Activated T-helper 1 cell treated with anti-CD3 and anti-CD28 coated beads, Interleukin-12 subunit alpha, Interleukin-12 subunit beta, Interleukin-2, Interleukin-4 antibody, amounts not matched to agents 30 ng/mL and 10 ng/mL and 1 ng/mL, durations not matched to agents 14 hours and 24 hours and 36 hours (primary cell): ENCODE data around the gene ZAP70. TPM values are rescaled to one million over a fixed set of nuclear protein-coding genes. Genes with fewer than 3 reads are reported as not detected.

Source experiments
- DNase-seq: peaks from one replicate; pipeline ENCODE4 v3.0.0; 2021; ENCODE audit warnings: low spot score
- H3K27ac Mint-ChIP-seq: one replicate; pipeline ENCODE4 v1.8.0; 2021; ENCODE audit warnings: mild to moderate bottlenecking, mixed read lengths
- H3K27me3 Mint-ChIP-seq: one replicate; pipeline ENCODE4 v1.8.0; 2022; ENCODE audit warnings: mild to moderate bottlenecking, moderate library complexity, mixed read lengths; ENCODE audit not compliant: insufficient read depth
- H3K36me3 Mint-ChIP-seq: one replicate; pipeline ENCODE4 v1.8.0; 2021; ENCODE audit warnings: low read depth, mixed read lengths
- H3K4me1 Mint-ChIP-seq: one replicate; pipeline ENCODE4 v1.8.0; 2021; ENCODE audit warnings: low read depth, mixed read lengths
- H3K4me3 Mint-ChIP-seq: one replicate; pipeline ENCODE4 v1.8.0; 2021; ENCODE audit warnings: mild to moderate bottlenecking, moderate library complexity, mixed read lengths
- H3K9me3 Mint-ChIP-seq: one replicate; pipeline ENCODE4 v1.8.0; 2021; ENCODE audit warnings: mixed read lengths
- intact Hi-C: fragments of 100-400 bp; cut with micrococcal nuclease; formaldehyde crosslinking; loops from one replicate; pipeline ENCODE4 v1.15.1; 2024
- total RNA-seq: library from RNA; stranded (reverse); gene quantifications from 2 replicates; pipeline ENCODE4 v1.2.3, GENCODE V29; 2022

ZAP70 gene
- total RNA-seq, 1 donor from 2014 or later, result 313 TPM

- peaks cover 31% of the 10 kb centered on the region for H3K36me3 Mint-ChIP-seq
- no peak overlapping the region for H3K27ac Mint-ChIP-seq
These were observed 44.8 kb downstream of the ZAP70 start for GRCh38 chr2:97758131-97758705.

GRCh38 chr2:97759727-97760407, 46.5 kb downstream of the ZAP70 start:
- Mint-ChIP-seq H3K36me3 (peaks cover 33% of the 10 kb centered on the region), H3K4me3 (no peak overlapping the region), H3K9me3 (no peaks in the 10 kb centered on the region), H3K27me3 (no peaks in the 10 kb centered on the region), H3K27ac (peak overlapping the region; percentile 75), H3K4me1 (peaks cover 32% of the 10 kb centered on the region)
- DNase-seq, result no peak
- intact Hi-C loops, result loop anchor here (2.0 kb wide), 1 partner anchor 13 kb away; no protein-coding TSS in a partner anchor

More at GRCh38 chr2:97758131-97758705, 44.8 kb downstream of the ZAP70 start:
- Mint-ChIP-seq H3K4me1 (peaks cover 32% of the 10 kb centered on the region), H3K4me3 (no peak overlapping the region), H3K27me3 (no peaks in the 10 kb centered on the region), H3K9me3 (no peaks in the 10 kb centered on the region)
- DNase-seq, result no peak
- intact Hi-C loops, result no loop called here

- H3K9me3 Mint-ChIP-seq, result no peaks in the 10 kb centered on the region
- no peaks in the 10 kb centered on the region for H3K27me3 Mint-ChIP-seq
- peak overlapping the region; percentile 83 for H3K27ac Mint-ChIP-seq
- H3K4me1 Mint-ChIP-seq, result peaks cover 32% of the 10 kb centered on the region
- DNase-seq, result no peak
- H3K4me3 Mint-ChIP-seq, result peak overlapping the region; percentile 42
- H3K36me3 Mint-ChIP-seq, result peaks cover 37% of the 10 kb centered on the region
- intact Hi-C loops, result loop anchor here (2.0 kb wide), 1 partner anchor 14 kb away; no protein-coding TSS in a partner anchor
These were observed 47.2 kb downstream of the ZAP70 start for GRCh38 chr2:97760480-97761049.

GRCh38 chr2:97761192-97761591, 47.8 kb downstream of the ZAP70 start:
- Mint-ChIP-seq H3K4me3 (peak overlapping the region; percentile 42), H3K27me3 (no peaks in the 10 kb centered on the region), H3K27ac (peak overlapping the region; percentile 83), H3K9me3 (no peaks in the 10 kb centered on the region), H3K4me1 (peaks cover 36% of the 10 kb centered on the region), H3K36me3 (peaks cover 42% of the 10 kb centered on the region)
- intact Hi-C loops, result loop anchor here (2.0 kb wide), 1 partner anchor 14 kb away; no protein-coding TSS in a partner anchor
- peak; percentile 50 for DNase-seq

GRCh38 chr2:97763176-97763845, 49.9 kb downstream of the ZAP70 start:
- H3K9me3 Mint-ChIP-seq, result no peaks in the 10 kb centered on the region
- intact Hi-C loops, result no loop called here

GRCh38 chr2:97764559-97765263, 51.3 kb downstream of the ZAP70 start:
- peaks cover 48% of the 10 kb centered on the region for H3K4me1 Mint-ChIP-seq
- H3K36me3 Mint-ChIP-seq, result peaks cover 31% of the 10 kb centered on the region
- no peaks in the 10 kb centered on the region for H3K9me3 Mint-ChIP-seq
- intact Hi-C loops, result no loop called here
- no peak overlapping the region for H3K27ac Mint-ChIP-seq
- no peaks in the 10 kb centered on the region for H3K27me3 Mint-ChIP-seq
- H3K4me3 Mint-ChIP-seq, result no peak overlapping the region
- DNase-seq, result no peak

More at GRCh38 chr2:97763176-97763845, 49.9 kb downstream of the ZAP70 start:
- Mint-ChIP-seq H3K4me1 (peaks cover 50% of the 10 kb centered on the region), H3K27me3 (no peaks in the 10 kb centered on the region), H3K4me3 (no peak overlapping the region), H3K36me3 (peaks cover 35% of the 10 kb centered on the region), H3K27ac (peak overlapping the region; percentile 18)
- no peak for DNase-seq

- H3K9me3 Mint-ChIP-seq, result no peaks in the 10 kb centered on the region
- H3K27me3 Mint-ChIP-seq, result no peaks in the 10 kb centered on the region
- H3K4me3 Mint-ChIP-seq, result no peak overlapping the region
- H3K27ac Mint-ChIP-seq, result no peak overlapping the region
- intact Hi-C loops, result no loop called here
- peaks cover 36% of the 10 kb centered on the region for H3K4me1 Mint-ChIP-seq
- peaks cover 20% of the 10 kb centered on the region for H3K36me3 Mint-ChIP-seq
- DNase-seq, result no peak
These were observed 52.6 kb downstream of the ZAP70 start for GRCh38 chr2:97765933-97766332.

GRCh38 chr2:97766567-97766966, 53.2 kb downstream of the ZAP70 start:
- Mint-ChIP-seq H3K4me3 (no peak overlapping the region), H3K4me1 (peaks cover 30% of the 10 kb centered on the region), H3K27me3 (no peaks in the 10 kb centered on the region), H3K36me3 (peaks cover 22% of the 10 kb centered on the region), H3K27ac (no peak overlapping the region), H3K9me3 (no peaks in the 10 kb centered on the region)
- no peak for DNase-seq
- intact Hi-C loops, result no loop called here

- H3K4me1 Mint-ChIP-seq, result peaks cover 25% of the 10 kb centered on the region
- intact Hi-C loops, result loop anchor here (2.0 kb wide), 2 partner anchors 23 to 51 kb away; no protein-coding TSS in a partner anchor
- no peaks in the 10 kb centered on the region for H3K9me3 Mint-ChIP-seq
- H3K4me3 Mint-ChIP-seq, result no peak overlapping the region
- H3K36me3 Mint-ChIP-seq, result peaks cover 26% of the 10 kb centered on the region
- no peak overlapping the region for H3K27ac Mint-ChIP-seq
- no peak for DNase-seq
- no peaks in the 10 kb centered on the region for H3K27me3 Mint-ChIP-seq
These were observed 55.9 kb downstream of the ZAP70 start for GRCh38 chr2:97769308-97769707.

GRCh38 chr2:97769711-97770110, 56.3 kb downstream of the ZAP70 start:
- no peaks in the 10 kb centered on the region for H3K27me3 Mint-ChIP-seq
- intact Hi-C loops, result loop anchor here (2.0 kb wide), 2 partner anchors 23 to 51 kb away; no protein-coding TSS in a partner anchor
- peaks cover 29% of the 10 kb centered on the region for H3K4me1 Mint-ChIP-seq
- no peak overlapping the region for H3K27ac Mint-ChIP-seq
- H3K9me3 Mint-ChIP-seq, result no peaks in the 10 kb centered on the region
- DNase-seq, result no peak
- no peak overlapping the region for H3K4me3 Mint-ChIP-seq
- H3K36me3 Mint-ChIP-seq, result peaks cover 30% of the 10 kb centered on the region

GRCh38 chr2:97770445-97770844, 57.1 kb downstream of the ZAP70 start:
- peaks cover 31% of the 10 kb centered on the region for H3K4me1 Mint-ChIP-seq
- intact Hi-C loops, result no loop called here
- DNase-seq, result no peak
- no peak overlapping the region for H3K4me3 Mint-ChIP-seq
- H3K27ac Mint-ChIP-seq, result no peak overlapping the region
- peaks cover 32% of the 10 kb centered on the region for H3K36me3 Mint-ChIP-seq
- no peaks in the 10 kb centered on the region for H3K27me3 Mint-ChIP-seq
- H3K9me3 Mint-ChIP-seq, result no peaks in the 10 kb centered on the region

GRCh38 chr2:97774425-97774824, 61.0 kb downstream of the ZAP70 start:
- intact Hi-C loops, result no loop called here
- no peak overlapping the region for H3K4me3 Mint-ChIP-seq
- no peak for DNase-seq
- H3K36me3 Mint-ChIP-seq, result peaks cover 35% of the 10 kb centered on the region
- H3K4me1 Mint-ChIP-seq, result peaks cover 10% of the 10 kb centered on the region
- H3K27me3 Mint-ChIP-seq, result no peaks in the 10 kb centered on the region
- H3K27ac Mint-ChIP-seq, result no peak overlapping the region
- no peaks in the 10 kb centered on the region for H3K9me3 Mint-ChIP-seq
